Forelimb muscle (tissue), 1 donor: ENCODE data around the gene YJU2. TPM values are rescaled to one million over a fixed set of nuclear protein-coding genes. Genes with fewer than 3 reads are reported as not detected.

Experiments
- DNase-seq: peaks from one replicate; pipeline ENCODE4 v3.0.0-alpha.2; 2013; ENCODE audit warnings: low read depth
- polyA plus RNA-seq: library from polyadenylated mRNA; unstranded; fragments of 120-200 nt; gene quantifications from one replicate; pipeline ENCODE4 v1.2.1, GENCODE V29; 2013; ENCODE audit not compliant: insufficient read length

The YJU2 gene
- polyA plus RNA-seq, 1 donor = 12.9 TPM

- DNase-seq = no peak
Observed at GRCh38 chr19:4298810-4299550, 52.1 kb downstream of the YJU2 start.

- no peak for DNase-seq
Observed at GRCh38 chr19:4300589-4300988, 53.7 kb downstream of the YJU2 start.

GRCh38 chr19:4301590-4302242 lies 54.8 kb downstream of the YJU2 start:
- no peak for DNase-seq

GRCh38 chr19:4302243-4302640 lies 55.4 kb downstream of the YJU2 start, which contains the start of gene TMIGD2:
Gene TMIGD2 (minus strand): TSS chr19:4302389. CDS start chr19:4302385, 4 bp downstream.
- DNase-seq = no peak

- DNase-seq = no peak
Observed at GRCh38 chr19:4303819-4304537, 57.1 kb downstream of the YJU2 start.

- DNase-seq = no peak
Observed at GRCh38 chr19:4304538-4305256, 57.8 kb downstream of the YJU2 start, which contains the start of gene FSD1. Gene FSD1 (plus strand): TSS chr19:4304598. CDS start chr19:4304747, 149 bp downstream.

GRCh38 chr19:4305257-4305612 lies 58.4 kb downstream of the YJU2 start:
- DNase-seq = no peak

- DNase-seq = no peak
Observed at GRCh38 chr19:4305659-4306058, 58.8 kb downstream of the YJU2 start.

- DNase-seq = no peak
Observed at GRCh38 chr19:4310247-4311121, 63.6 kb downstream of the YJU2 start.

- no peak for DNase-seq
Observed at GRCh38 chr19:4313847-4314490, 67.1 kb downstream of the YJU2 start.

- DNase-seq = no peak
Observed at GRCh38 chr19:4316956-4317355, 70.1 kb downstream of the YJU2 start.

- no peak for DNase-seq
Observed at GRCh38 chr19:4318460-4318859, 71.6 kb downstream of the YJU2 start.

Other genes with a start within 250 kb of the YJU2 start
- 25.0 TPM for gene PIAS4, start 239.3 kb upstream of the YJU2 start, polyA plus RNA-seq
- 8.0 TPM for gene ZBTB7A, start 180.2 kb upstream of the YJU2 start, polyA plus RNA-seq
- 119 TPM for gene MAP2K2, start 123.0 kb upstream of the YJU2 start, polyA plus RNA-seq
- gene CREB3L3, start 93.4 kb upstream of the YJU2 start, polyA plus RNA-seq = not detected
- 11.2 TPM for gene SIRT6, start 64.5 kb upstream of the YJU2 start, polyA plus RNA-seq
- gene ANKRD24, start 64.4 kb upstream of the YJU2 start, polyA plus RNA-seq = 2.9 TPM
- gene EBI3, start 17.6 kb upstream of the YJU2 start, polyA plus RNA-seq = 0.38 TPM
- gene SHD, start 32.2 kb downstream of the YJU2 start, polyA plus RNA-seq = 117 TPM
- 0.46 TPM for gene TMIGD2, start 55.3 kb downstream of the YJU2 start, polyA plus RNA-seq
- 2.4 TPM for gene FSD1, start 57.5 kb downstream of the YJU2 start, polyA plus RNA-seq
- 4.9 TPM for gene STAP2, start 91.7 kb downstream of the YJU2 start, polyA plus RNA-seq
- gene MPND, start 96.5 kb downstream of the YJU2 start, polyA plus RNA-seq = 15.9 TPM
- gene SH3GL1, start 153.5 kb downstream of the YJU2 start, polyA plus RNA-seq = 57.7 TPM
- 11.1 TPM for gene CHAF1A, start 155.6 kb downstream of the YJU2 start, polyA plus RNA-seq
- 106 TPM for gene UBXN6, start 210.7 kb downstream of the YJU2 start, polyA plus RNA-seq
- 70.0 TPM for gene HDGFL2, start 225.2 kb downstream of the YJU2 start, polyA plus RNA-seq